Esophagus muscularis mucosa (tissue), 3 donors: Measurements from ENCODE around the gene FAM114A1.

Experiments used
- CTCF ChIP-seq, 3 experiments: fragments of 200-600 bp in 2 of 3; fragments of 450-650 bp in 1 of 3; sonication (generic) in 2 of 3; IDR thresholded peaks; one replicate each; pipeline ENCODE4 v1.5.1; 2017 to 2019; ENCODE audit warnings: antibody characterized with exemption in 3 of 3, mild to moderate bottlenecking in 2 of 3, moderate library complexity in 1 of 3
- POLR2A ChIP-seq: fragments of 450-650 bp; IDR thresholded peaks from one replicate; pipeline ENCODE4 v1.6.1; 2017; ENCODE audit warnings: antibody characterized with exemption, moderate library complexity, mild to moderate bottlenecking, low read depth

- no peak for TF ChIP-seq POLR2A
- no peak for TF ChIP-seq CTCF (IDR thresholded peaks at IDR 0.05)
Observed at GRCh38 chr4:38861791-38862190, 5.8 kb upstream of the FAM114A1 start.
